BJ (cell line): ENCODE results near the gene SYT1. TPM values are rescaled to one million over a fixed set of nuclear protein-coding genes. Genes with fewer than 3 reads are reported as not detected.

Experiments used
- CTCF ChIA-PET: fragments of 350-600 bp; formaldehyde crosslinking; extraction: SDS; loops from one replicate; lab custom pipeline; 2021; ENCODE audit warnings: antibody characterized with exemption, inconsistent platforms; lab: Yijun Ruan, JAX
- POLR2A ChIA-PET: fragments of 300-600 bp; sonication (Branson Sonifier 250); formaldehyde crosslinking; extraction: SDS; loops from one replicate; lab custom pipeline; 2021; ENCODE audit warnings: antibody characterized with exemption; lab: Charles Lee
- DNase-seq: peaks from one replicate; pipeline ENCODE4 v3.0.0-alpha.2; 2011; ENCODE audit warnings: low read depth
- H3K27me3 ChIP-seq: 2 replicates; pipeline ENCODE4 v1.6.0; 2011; ENCODE audit warnings: low read length; ENCODE audit not compliant: control insufficient read depth, insufficient read depth
- H3K36me3 ChIP-seq: 2 replicates; pipeline ENCODE4 v1.5.1; 2011; ENCODE audit warnings: low read length; ENCODE audit not compliant: control insufficient read depth, insufficient read depth
- H3K4me3 ChIP-seq: 2 replicates; pipeline ENCODE4 v1.5.1; 2011; ENCODE audit warnings: low read depth, mild to moderate bottlenecking, control low read depth, low read length
- CTCF ChIP-seq: IDR thresholded peaks from 2 replicates; pipeline ENCODE4 v1.5.1; 2011; ENCODE audit warnings: low read depth, mild to moderate bottlenecking, control low read depth, inconsistent platforms, low read length, moderate library complexity; ENCODE audit not compliant: insufficient read depth
- polyA plus RNA-seq: library from polyadenylated mRNA; depleted of rRNA; stranded (reverse); fragments of >200 nt; gene quantifications from 2 replicates; pipeline ENCODE4 v1.2.3, GENCODE V29; 2011

Gene SYT1
- polyA plus RNA-seq, 1 experiment, result 0.70 TPM

GRCh38 chr12:79360936-79361335 lies 496.4 kb downstream of the SYT1 start:
- Histone ChIP-seq H3K36me3 (no peaks in the 10 kb centered on the region), H3K27me3 (no peaks in the 10 kb centered on the region; the same call in 1 of the 2 replicates), H3K4me3 (no peak overlapping the region)
- DNase-seq, result no peak
- CTCF ChIA-PET, result interaction anchor here (2.9 kb wide), 1 partner anchor 12 kb away, joined by 10 read pairs; no protein-coding TSS in a partner anchor
- TF ChIP-seq CTCF, result no peak
- POLR2A ChIA-PET, result no interaction called here

GRCh38 chr12:79364197-79364596 lies 499.6 kb downstream of the SYT1 start:
- CTCF ChIA-PET, result no interaction called here
- no peak for TF ChIP-seq CTCF
- POLR2A ChIA-PET, result no interaction called here

GRCh38 chr12:79366374-79366773 lies 501.8 kb downstream of the SYT1 start:
- Histone ChIP-seq H3K27me3 (no peaks in the 10 kb centered on the region), H3K36me3 (no peaks in the 10 kb centered on the region), H3K4me3 (no peak overlapping the region)
- ChIA-PET CTCF (no interaction called here), POLR2A (no interaction called here)
- TF ChIP-seq CTCF, result no peak
- DNase-seq, result no peak

More at GRCh38 chr12:79364197-79364596, 499.6 kb downstream of the SYT1 start:
- H3K36me3 ChIP-seq, result no peaks in the 10 kb centered on the region
- no peaks in the 10 kb centered on the region for H3K27me3 ChIP-seq
- H3K4me3 ChIP-seq, result no peak overlapping the region
- no peak for DNase-seq

GRCh38 chr12:79367032-79367589 lies 502.5 kb downstream of the SYT1 start:
- ChIA-PET CTCF (interaction anchor here (0.7 kb wide), 2 partner anchors 23 to 890 kb away, joined by 3 read pairs; no protein-coding TSS in a partner anchor), POLR2A (no interaction called here)

GRCh38 chr12:79370021-79370420 lies 505.4 kb downstream of the SYT1 start:
- Histone ChIP-seq H3K27me3 (no peaks in the 10 kb centered on the region), H3K4me3 (no peak overlapping the region), H3K36me3 (no peaks in the 10 kb centered on the region)
- no peak for TF ChIP-seq CTCF
- DNase-seq, result no peak
- CTCF ChIA-PET, result no interaction called here
- POLR2A ChIA-PET, result no interaction called here

More at GRCh38 chr12:79367032-79367589, 502.5 kb downstream of the SYT1 start:
- DNase-seq, result no peak
- no peaks in the 10 kb centered on the region for H3K36me3 ChIP-seq
- TF ChIP-seq CTCF, result no peak
- H3K4me3 ChIP-seq, result no peak overlapping the region
- H3K27me3 ChIP-seq, result no peaks in the 10 kb centered on the region
